Transverse colon (tissue), 4 donors: ENCODE measurements around the gene GID4.

Source experiments
- POLR2A ChIP-seq: fragments of 450-650 bp; IDR thresholded peaks from one replicate; pipeline ENCODE4 v1.6.1; 2016; ENCODE audit warnings: antibody characterized with exemption, mild to moderate bottlenecking, moderate library complexity
- POLR2AphosphoS5 ChIP-seq, 3 donors: sonication (generic); formaldehyde crosslinking; IDR thresholded peaks; one replicate each; pipeline ENCODE4 v1.6.1; 2016; ENCODE audit warnings: antibody characterized with exemption in 3 of 3
- TF ChIP-seq, protein P1 (sequence below), 5 experiments: fragments of 200-600 bp in 3 of 5; fragments of 450-650 bp in 2 of 5; sonication (generic) in 3 of 5; IDR thresholded peaks; 1 replicate in 2 of 5; 2 replicates in 3 of 5; pipeline ENCODE4 v1.5.1; 2016 to 2017; ENCODE audit warnings: antibody characterized with exemption in 5 of 5, inconsistent platforms in 3 of 5, mild to moderate bottlenecking in 2 of 5, moderate library complexity in 1 of 5

DNA sequence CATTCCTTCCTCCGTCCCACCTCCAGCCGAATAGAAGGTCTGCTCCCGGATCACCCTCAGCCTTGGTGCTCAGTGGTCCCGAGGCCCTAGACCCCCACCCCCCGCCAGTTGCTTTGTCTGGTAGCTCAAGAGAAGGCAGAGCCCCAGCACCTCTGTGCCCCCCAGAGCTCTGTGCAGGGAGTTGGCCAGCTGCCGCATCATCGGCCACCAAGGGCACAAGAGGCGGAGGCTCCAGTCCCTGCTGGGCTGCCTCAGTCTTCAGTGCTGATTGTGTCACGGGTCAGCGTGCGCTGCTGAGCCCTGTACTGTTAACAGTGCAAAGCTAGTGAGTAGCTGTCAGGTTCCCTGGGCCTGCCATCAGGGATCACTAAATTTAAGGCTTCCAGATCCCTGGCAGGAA is 26.3 kb downstream of the GID4 start:
- no peak for TF ChIP-seq POLR2A
- TF ChIP-seq, protein P1, sequence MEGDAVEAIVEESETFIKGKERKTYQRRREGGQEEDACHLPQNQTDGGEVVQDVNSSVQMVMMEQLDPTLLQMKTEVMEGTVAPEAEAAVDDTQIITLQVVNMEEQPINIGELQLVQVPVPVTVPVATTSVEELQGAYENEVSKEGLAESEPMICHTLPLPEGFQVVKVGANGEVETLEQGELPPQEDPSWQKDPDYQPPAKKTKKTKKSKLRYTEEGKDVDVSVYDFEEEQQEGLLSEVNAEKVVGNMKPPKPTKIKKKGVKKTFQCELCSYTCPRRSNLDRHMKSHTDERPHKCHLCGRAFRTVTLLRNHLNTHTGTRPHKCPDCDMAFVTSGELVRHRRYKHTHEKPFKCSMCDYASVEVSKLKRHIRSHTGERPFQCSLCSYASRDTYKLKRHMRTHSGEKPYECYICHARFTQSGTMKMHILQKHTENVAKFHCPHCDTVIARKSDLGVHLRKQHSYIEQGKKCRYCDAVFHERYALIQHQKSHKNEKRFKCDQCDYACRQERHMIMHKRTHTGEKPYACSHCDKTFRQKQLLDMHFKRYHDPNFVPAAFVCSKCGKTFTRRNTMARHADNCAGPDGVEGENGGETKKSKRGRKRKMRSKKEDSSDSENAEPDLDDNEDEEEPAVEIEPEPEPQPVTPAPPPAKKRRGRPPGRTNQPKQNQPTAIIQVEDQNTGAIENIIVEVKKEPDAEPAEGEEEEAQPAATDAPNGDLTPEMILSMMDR (IDR thresholded peaks at IDR 0.05), result no peak
- TF ChIP-seq POLR2AphosphoS5 (IDR thresholded peaks at IDR 0.05), result no peak
